B cell (primary cell): ENCODE results near the gene FCER1A. TPM values are rescaled to one million over a fixed set of nuclear protein-coding genes. Genes with fewer than 3 reads are reported as not detected.

ENCODE experiments used
- ATAC-seq: fragments of 200-7000 bp; cut with Tn5 transposase; one replicate; pipeline ENCODE4 v1.10.0; 2021; ENCODE audit warnings: low read depth, mild to moderate bottlenecking, moderate number of reproducible peaks, moderate library complexity
- CTCF ChIA-PET: fragments of 350-600 bp; sonication (Branson Sonifier 250); formaldehyde crosslinking; loops from one replicate; lab custom pipeline; 2021; ENCODE audit warnings: antibody characterized with exemption, inconsistent platforms; lab: Charles Lee
- POLR2A ChIA-PET: fragments of 350-600 bp; sonication (Branson Sonifier 250); formaldehyde crosslinking; loops from one replicate; lab custom pipeline; 2021; ENCODE audit warnings: antibody characterized with exemption; lab: Charles Lee
- DNase-seq: peaks from one replicate; pipeline ENCODE4 v3.0.0; 2013
- H2AFZ ChIP-seq: 2 replicates; pipeline ENCODE4 v1.6.1; 2012; ENCODE audit warnings: mild to moderate bottlenecking, low read depth, low read length; ENCODE audit not compliant: insufficient read depth, poor library complexity, severe bottlenecking
- H3K27ac ChIP-seq, 2 donors: 1 replicate in 1 of 2; 2 replicates in 1 of 2; pipeline ENCODE4 v1.5.1; 2012 to 2013; ENCODE audit warnings: low read length in 2 of 2, mild to moderate bottlenecking in 2 of 2, moderate library complexity in 1 of 2
- H3K27me3 ChIP-seq, 4 experiments: fragments of 200-600 bp in 1 of 4; sonication (generic) in 1 of 4; replicated peaks in 1 of 4; 1 replicate in 2 of 4; 2 replicates in 2 of 4; pipeline versions ENCODE4 v1.6.1 to v1.7.0; 2013 to 2016; ENCODE audit warnings: low read length in 3 of 4, mild to moderate bottlenecking in 2 of 4, mixed read lengths in 1 of 4, moderate library complexity in 1 of 4; ENCODE audit not compliant: insufficient read depth in 4 of 4, control insufficient read depth in 3 of 4; ENCODE audit errors: control extremely low read depth in 1 of 4
- H3K36me3 ChIP-seq, 2 experiments: replicated peaks in 1 of 2; 1 replicate in 1 of 2; 2 replicates in 1 of 2; pipeline versions ENCODE4 v1.6.1 to v1.7.1; 2013; ENCODE audit warnings: low read length in 1 of 2; ENCODE audit not compliant: insufficient read depth in 2 of 2, control insufficient read depth in 1 of 2; ENCODE audit errors: control extremely low read depth in 1 of 2, extremely low read depth in 1 of 2
- H3K4me1 ChIP-seq, 2 donors: fragments of 200-600 bp in 1 of 2; sonication (generic) in 1 of 2; 1 replicate in 1 of 2; 2 replicates in 1 of 2; pipeline versions ENCODE4 v1.5.1 to v1.6.1; 2013 to 2017; ENCODE audit warnings: low read length in 2 of 2; ENCODE audit not compliant: control insufficient read depth in 2 of 2, insufficient read depth in 2 of 2
- H3K4me2 ChIP-seq: replicated peaks from 2 replicates; pipeline ENCODE3; 2012; ENCODE audit warnings: mild to moderate bottlenecking, low read depth, low read length; ENCODE audit not compliant: poor library complexity, severe bottlenecking
- H3K4me3 ChIP-seq, 5 experiments: fragments of 200-600 bp in 1 of 5; sonication (generic) in 1 of 5; 1 replicate in 3 of 5; 2 replicates in 2 of 5; pipeline versions ENCODE4 v1.5.1 to v1.7.0; 2011 to 2016; ENCODE audit warnings: low read length in 4 of 5, mild to moderate bottlenecking in 4 of 5, low read depth in 2 of 5, control low read depth in 1 of 5, moderate library complexity in 1 of 5; ENCODE audit not compliant: insufficient read depth in 1 of 5; ENCODE audit errors: control extremely low read depth in 1 of 5, extremely low read depth in 1 of 5
- H3K79me2 ChIP-seq: fragments of 200-600 bp; sonication (generic); one replicate; pipeline ENCODE4 v1.6.0; 2016; ENCODE audit warnings: low read length; ENCODE audit not compliant: control insufficient read depth, insufficient read depth
- H3K9ac ChIP-seq: fragments of 200-600 bp; sonication (generic); 2 replicates; pipeline ENCODE4 v1.6.1; 2017; ENCODE audit warnings: mild to moderate bottlenecking, low read length, moderate library complexity
- H3K9me3 ChIP-seq, 3 donors: one replicate each; pipeline versions ENCODE4 v1.6.1 to v1.7.1; 2013; ENCODE audit warnings: low read length in 2 of 3; ENCODE audit not compliant: control insufficient read depth in 2 of 3, insufficient read depth in 1 of 3; ENCODE audit errors: control extremely low read depth in 1 of 3
- H4K20me1 ChIP-seq: 2 replicates; pipeline ENCODE4 v1.6.0; 2012; ENCODE audit warnings: mild to moderate bottlenecking, low read length; ENCODE audit not compliant: insufficient read depth, control insufficient read depth, poor library complexity, severe bottlenecking
- H3K27ac Mint-ChIP-seq: one replicate; pipeline ENCODE4 v1.8.0; 2021; ENCODE audit warnings: mixed read lengths
- H3K27me3 Mint-ChIP-seq: one replicate; pipeline ENCODE4 v1.8.0; 2021; ENCODE audit warnings: mixed read lengths
- H3K4me1 Mint-ChIP-seq: one replicate; pipeline ENCODE4 v1.8.0; 2021; ENCODE audit warnings: mixed read lengths
- H3K4me3 Mint-ChIP-seq: one replicate; pipeline ENCODE4 v1.8.0; 2021; ENCODE audit warnings: mixed read lengths
- H3K9me3 Mint-ChIP-seq: one replicate; pipeline ENCODE4 v1.8.0; 2022; ENCODE audit warnings: mixed read lengths; ENCODE audit not compliant: insufficient read depth
- CTCF ChIP-seq: fragments of 200-600 bp; IDR thresholded peaks from one replicate; pipeline ENCODE4 v1.8.0; 2022; ENCODE audit warnings: antibody characterized with exemption, mild to moderate bottlenecking
- EZH2 ChIP-seq: IDR thresholded peaks from 2 replicates; pipeline ENCODE4 v1.6.1; 2012; ENCODE audit warnings: borderline replicate concordance, low read depth, mild to moderate bottlenecking, moderate library complexity, low read length; ENCODE audit not compliant: insufficient read depth, poor library complexity, severe bottlenecking
- WGBS: methylation state at CpG from one replicate; pipeline ENCODE4 v1.1.5; 2013; ENCODE audit warnings: missing lambda C conversion rate; ENCODE audit not compliant: insufficient coverage; 5-methylcytosine and 5-hydroxymethylcytosine counted together
- intact Hi-C: fragments of 100-400 bp; cut with micrococcal nuclease; formaldehyde crosslinking; loops from one replicate; pipeline ENCODE4 v1.10.0; 2022
- polyA plus RNA-seq: library from polyadenylated mRNA; depleted of rRNA; stranded (reverse); fragments of >200 nt; gene quantifications from 2 replicates; pipeline ENCODE4 v1.2.3, GENCODE V29; 2012
- total RNA-seq, 2 donors: library from RNA; stranded (reverse); fragments of 120-200 nt in 1 of 2; gene quantifications; 1 replicate in 1 of 2; 2 replicates in 1 of 2; pipeline versions ENCODE4 v1.2.3 to v1.2.4, GENCODE V29; 2013 to 2022

The FCER1A gene
- total and polyA plus RNA-seq, 2 donors (not counting 1 experiment from before 2014, with no cell fraction given), result 0.69 TPM; not detected in 1

- H3K4me1 ChIP-seq, result no peaks in the 10 kb centered on the region
- Mint-ChIP-seq H3K27ac (no peak overlapping the region), H3K4me3 (no peak overlapping the region), H3K27me3 (peaks cover 25% of the 10 kb centered on the region), H3K9me3 (no peaks in the 10 kb centered on the region), H3K4me1 (no peaks in the 10 kb centered on the region)
- no peak overlapping the region for H3K4me2 ChIP-seq
- WGBS, result 100% methylated on average over 1 of the region's 1 CpG
- no peaks in the 10 kb centered on the region for H3K79me2 ChIP-seq
- ChIA-PET CTCF (no interaction called here), POLR2A (no interaction called here)
- H3K27me3 ChIP-seq, result peaks cover 0 to 4% (median 2%) of the 10 kb centered on the region in 4 experiments
- no peak overlapping the region for H3K4me3 ChIP-seq
- no peaks in the 10 kb centered on the region for H3K9me3 ChIP-seq
- DNase-seq, result no peak
- H3K9ac ChIP-seq, result no peak overlapping the region
- H3K36me3 ChIP-seq, result no peaks in the 10 kb centered on the region
- no peak overlapping the region for H2AFZ ChIP-seq
- TF ChIP-seq CTCF (no peak), EZH2 (no peak)
- intact Hi-C loops, result no loop called here
- H4K20me1 ChIP-seq, result no peaks in the 10 kb centered on the region
- no peak for ATAC-seq
- H3K27ac ChIP-seq, result no peak overlapping the region
These were observed 37.4 kb downstream of the FCER1A start for GRCh38 chr1:159339536-159339935.

GRCh38 chr1:159341736-159342135 is 39.6 kb downstream of the FCER1A start:
- no peaks in the 10 kb centered on the region for H3K36me3 ChIP-seq
- Mint-ChIP-seq H3K27me3 (peaks cover 21% of the 10 kb centered on the region), H3K27ac (no peak overlapping the region), H3K9me3 (no peaks in the 10 kb centered on the region), H3K4me3 (no peak overlapping the region), H3K4me1 (no peaks in the 10 kb centered on the region)
- no peak overlapping the region for H3K27ac ChIP-seq
- no peaks in the 10 kb centered on the region for H3K79me2 ChIP-seq
- H3K27me3 ChIP-seq, result peaks cover 0 to 4% (median 2%) of the 10 kb centered on the region in 4 experiments
- no peaks in the 10 kb centered on the region for H3K9me3 ChIP-seq
- WGBS, result 100% methylated on average over 1 of the region's 2 CpGs
- no peak overlapping the region for H3K4me3 ChIP-seq
- H3K9ac ChIP-seq, result no peak overlapping the region
- no peaks in the 10 kb centered on the region for H3K4me1 ChIP-seq
- no peaks in the 10 kb centered on the region for H4K20me1 ChIP-seq
- ATAC-seq, result no peak
- DNase-seq, result no peak
- ChIA-PET CTCF (no interaction called here), POLR2A (no interaction called here)
- TF ChIP-seq CTCF (no peak), EZH2 (no peak)
- no peak overlapping the region for H3K4me2 ChIP-seq
- no peak overlapping the region for H2AFZ ChIP-seq
- intact Hi-C loops, result no loop called here
